A549 (cell line): ENCODE measurements around the gene PCK1. TPM values are rescaled to one million over a fixed set of nuclear protein-coding genes. Genes with fewer than 3 reads are reported as not detected.

Source experiments
- ATAC-seq, 2 experiments: fragments of 200-7000 bp in 1 of 2; fragments of >200 bp in 1 of 2; cut with Nextera tagmentation in 1 of 2; cut with Tn5 transposase in 1 of 2; 3 replicates each; pipeline versions ENCODE4 v1.8.0 to v1.9.1; 2018 to 2020; ENCODE audit warnings: mild to moderate bottlenecking in 1 of 2, moderate library complexity in 1 of 2
- CTCF ChIA-PET: fragments of 300-600 bp; sonication (Branson Sonifier 250); formaldehyde crosslinking; extraction: SDS; loops from one replicate; lab custom pipeline; 2021; ENCODE audit warnings: antibody characterized with exemption, inconsistent platforms; lab: Yijun Ruan, JAX
- POLR2A ChIA-PET: fragments of 350-600 bp; formaldehyde crosslinking; extraction: SDS; loops from one replicate; lab custom pipeline; 2021; ENCODE audit warnings: antibody characterized with exemption, inconsistent platforms; lab: Yijun Ruan, JAX
- DNase-seq, 2 experiments: peaks; one replicate each; pipeline versions ENCODE4 v3.0.0 to v3.0.0-alpha.2; 2011 to 2016; ENCODE audit warnings: low read depth in 1 of 2, low spot score in 1 of 2
- FAIRE-seq: peaks from 2 replicates; lab custom pipeline; 2011; peaks lifted over from hg19 to GRCh38; lab: Jason Lieb, UNC
- H3K27ac ChIP-seq, 2 experiments: fragments of >200 bp; sonication (Bioruptor Twin); formaldehyde crosslinking; 3 replicates each; pipeline ENCODE4 v1.5.1; 2016 to 2017
- H3K4me1 ChIP-seq: fragments of >200 bp; sonication (Bioruptor Twin); formaldehyde crosslinking; 3 replicates; pipeline ENCODE4 v1.6.1; 2016
- H3K4me2 ChIP-seq: fragments of >200 bp; sonication (Bioruptor Twin); formaldehyde crosslinking; 3 replicates; pipeline ENCODE4 v1.6.1; 2016
- H3K4me3 ChIP-seq: fragments of >200 bp; sonication (Bioruptor Twin); formaldehyde crosslinking; 3 replicates; pipeline ENCODE4 v1.5.1; 2016
- H3K9me3 ChIP-seq: fragments of >200 bp; sonication (Bioruptor Twin); formaldehyde crosslinking; 3 replicates; pipeline ENCODE4 v1.6.1; 2016
- BHLHE40 ChIP-seq: IDR thresholded peaks from 2 replicates; pipeline ENCODE4 v1.6.1; 2012; ENCODE audit warnings: low read depth, low read length, inconsistent platforms
- CBX2 ChIP-seq: fragments of 200-600 bp; sonication (generic); IDR thresholded peaks from 2 replicates; pipeline ENCODE4 v1.6.1; 2016; ENCODE audit warnings: low read depth, mild to moderate bottlenecking, borderline replicate concordance
- CHD4 ChIP-seq: fragments of 200-600 bp; sonication (generic); IDR thresholded peaks from 2 replicates; pipeline ENCODE4 v1.6.1; 2016; ENCODE audit warnings: antibody characterized with exemption, mild to moderate bottlenecking, borderline replicate concordance
- E2F6 ChIP-seq: IDR thresholded peaks from 2 replicates; pipeline ENCODE4 v1.6.1; 2012; ENCODE audit warnings: low read depth, borderline replicate concordance
- EHF ChIP-seq: fragments of 250-450 bp; sonication (Bioruptor Pico); IDR thresholded peaks from 2 replicates; pipeline ENCODE4 v1.5.0; 2020; ENCODE audit warnings: mild to moderate bottlenecking
- ESRRA ChIP-seq: fragments of 150-350 bp; IDR thresholded peaks from 2 replicates; pipeline ENCODE4 v1.6.1; 2014; ENCODE audit warnings: mild to moderate bottlenecking, low read length, borderline replicate concordance
- FOSB ChIP-seq: fragments of 250-450 bp; sonication (Bioruptor Pico); IDR thresholded peaks from 2 replicates; pipeline ENCODE4 v1.5.0; 2020; ENCODE audit warnings: mild to moderate bottlenecking, moderate library complexity
- FOSL2 ChIP-seq, 2 experiments: fragments of 450-650 bp in 1 of 2; fragments of >200 bp in 1 of 2; sonication (Bioruptor Twin) in 1 of 2; formaldehyde crosslinking; IDR thresholded peaks; 2 replicates each; pipeline versions ENCODE4 v1.5.0 to v1.6.1; 2016 to 2020; ENCODE audit warnings: mild to moderate bottlenecking in 1 of 2, moderate library complexity in 1 of 2
- FOXS1 ChIP-seq: fragments of 250-450 bp; sonication (Bioruptor Pico); IDR thresholded peaks from 2 replicates; pipeline ENCODE4 v1.5.0; 2020; ENCODE audit warnings: mild to moderate bottlenecking, moderate library complexity
- HOXB13 ChIP-seq: fragments of 250-450 bp; sonication (Bioruptor Pico); IDR thresholded peaks from 2 replicates; pipeline ENCODE4 v1.5.0; 2020; ENCODE audit warnings: low read depth, mild to moderate bottlenecking, moderate library complexity
- HOXB5 ChIP-seq: fragments of 250-450 bp; sonication (Bioruptor Pico); IDR thresholded peaks from 2 replicates; pipeline ENCODE4 v1.5.0; 2020; ENCODE audit warnings: mild to moderate bottlenecking, moderate library complexity
- JUN ChIP-seq, 2 experiments: fragments of >200 bp; sonication (Bioruptor Twin); formaldehyde crosslinking; IDR thresholded peaks; 2 replicates in 1 of 2; 3 replicates in 1 of 2; pipeline ENCODE4 v1.6.1; 2016 to 2017
- KDM1A ChIP-seq: fragments of 200-600 bp; sonication (generic); IDR thresholded peaks from 2 replicates; pipeline ENCODE4 v1.6.1; 2016; ENCODE audit warnings: low read depth, mild to moderate bottlenecking
- KDM5A ChIP-seq: fragments of 200-600 bp; sonication (generic); IDR thresholded peaks from 2 replicates; pipeline ENCODE4 v1.6.1; 2016; ENCODE audit warnings: antibody characterized with exemption, mild to moderate bottlenecking
- MAZ ChIP-seq: fragments of 150-350 bp; IDR thresholded peaks from 2 replicates; pipeline ENCODE4 v1.6.1; 2014; ENCODE audit warnings: antibody characterized with exemption, low read depth, low read length, borderline replicate concordance
- MYC ChIP-seq: IDR thresholded peaks from 2 replicates; pipeline ENCODE4 v1.6.1; 2012; ENCODE audit warnings: mild to moderate bottlenecking, inconsistent platforms, low read length, improper control_type of control experiment, borderline replicate concordance
- NR3C1 ChIP-seq: fragments of >200 bp; sonication (Bioruptor Twin); formaldehyde crosslinking; IDR thresholded peaks from 3 replicates; pipeline ENCODE4 v1.6.1; 2017
- POLR2A ChIP-seq: IDR thresholded peaks from 2 replicates; pipeline ENCODE4 v1.6.1; 2012; ENCODE audit warnings: mild to moderate bottlenecking, low read length
- RAD21 ChIP-seq, 2 experiments: fragments of >200 bp in 1 of 2; sonication (Bioruptor Twin) in 1 of 2; formaldehyde crosslinking in 1 of 2; IDR thresholded peaks in 1 of 2; conservative IDR thresholded peaks in 1 of 2; 2 replicates in 1 of 2; 3 replicates in 1 of 2; pipeline ENCODE4 v1.6.1; 2012 to 2018; ENCODE audit warnings: inconsistent platforms in 1 of 2
- RFX5 ChIP-seq: fragments of 450-650 bp; IDR thresholded peaks from 2 replicates; pipeline ENCODE4 v1.7.1; 2014; ENCODE audit warnings: antibody characterized with exemption, mild to moderate bottlenecking, moderate library complexity
- SMC3 ChIP-seq: fragments of >200 bp; sonication (Bioruptor Twin); formaldehyde crosslinking; IDR thresholded peaks from 3 replicates; pipeline ENCODE4 v1.6.1; 2018; ENCODE audit warnings: inconsistent platforms
- SREBF2 ChIP-seq: fragments of 450-650 bp; IDR thresholded peaks from 2 replicates; pipeline ENCODE4 v1.6.1; 2014; ENCODE audit warnings: mild to moderate bottlenecking, moderate library complexity
- ZC3H11A ChIP-seq: fragments of 450-650 bp; IDR thresholded peaks from 2 replicates; pipeline ENCODE4 v1.6.1; 2014; ENCODE audit warnings: antibody characterized with exemption, mild to moderate bottlenecking
- ZNF302 ChIP-seq: fragments of 250-450 bp; sonication (Bioruptor Pico); IDR thresholded peaks from 2 replicates; pipeline ENCODE4 v1.9.0; 2021; ENCODE audit warnings: inconsistent platforms, mild to moderate bottlenecking, moderate library complexity
- ZSCAN20 ChIP-seq: fragments of 250-450 bp; sonication (Bioruptor Pico); IDR thresholded peaks from 2 replicates; pipeline ENCODE4 v1.8.0; 2022; ENCODE audit warnings: mild to moderate bottlenecking, moderate library complexity
- WGBS: methylation state at CpG from one replicate; pipeline ENCODE4 v1.1.6; 2017; ENCODE audit errors: missing lambda C conversion rate; 5-methylcytosine and 5-hydroxymethylcytosine counted together
- polyA plus RNA-seq, 4 experiments: library from polyadenylated mRNA; depleted of rRNA in 3 of 4; stranded (reverse); fragments of >200 nt; fragmentation: RNase III in 1 of 4; extraction: RNeasy Plus Mini Kit Qiagen cat#74134 plus additional on column Dnase treatment in 1 of 4; gene quantifications; 2 replicates in 3 of 4; 3 replicates in 1 of 4; pipeline ENCODE4 v1.2.3, GENCODE V29; 2011 to 2017
- TF ChIP-seq, protein P1 (sequence below): fragments of 200-600 bp; sonication (generic); IDR thresholded peaks from 2 replicates; pipeline ENCODE4 v1.6.1; 2016; ENCODE audit warnings: antibody characterized with exemption, mild to moderate bottlenecking, moderate library complexity

Gene PCK1
- polyA plus RNA-seq, 2 of the 4 experiments (the other 2 are of a cell fraction) = 0.04 to 0.12 TPM

DNA sequence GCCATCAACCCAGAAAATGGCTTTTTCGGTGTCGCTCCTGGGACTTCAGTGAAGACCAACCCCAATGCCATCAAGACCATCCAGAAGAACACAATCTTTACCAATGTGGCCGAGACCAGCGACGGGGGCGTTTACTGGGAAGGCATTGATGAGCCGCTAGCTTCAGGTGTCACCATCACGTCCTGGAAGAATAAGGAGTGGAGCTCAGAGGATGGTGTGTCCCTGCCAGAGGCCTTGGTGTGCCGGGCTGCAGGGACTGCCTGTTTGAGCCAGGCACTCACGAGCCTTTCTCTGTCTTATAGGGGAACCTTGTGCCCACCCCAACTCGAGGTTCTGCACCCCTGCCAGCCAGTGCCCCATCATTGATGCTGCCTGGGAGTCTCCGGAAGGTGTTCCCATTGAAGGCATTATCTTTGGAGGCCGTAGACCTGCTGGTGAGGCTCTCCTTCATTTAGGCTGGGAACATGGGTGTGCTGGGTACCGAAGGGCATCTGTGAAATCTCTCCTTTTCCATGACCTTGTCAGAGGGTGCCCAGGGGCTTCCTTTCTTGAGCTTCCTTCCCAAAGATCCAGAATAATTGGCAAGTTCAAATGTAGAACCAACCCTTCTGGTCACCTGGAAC is 3.4 kb downstream of the PCK1 start:
- Histone ChIP-seq H3K9me3 (no peaks in the 10 kb centered on the region), H3K4me2 (no peak overlapping the region), H3K27ac (no peak overlapping the region), H3K4me3 (no peak overlapping the region), H3K4me1 (peaks cover 15% of the 10 kb centered on the region)
- DNase-seq (no peak), ATAC-seq (no peak), FAIRE-seq (no peak)
- 42% methylated on average over 14 of the region's 14 CpGs for WGBS
- POLR2A ChIA-PET = no interaction called here
- CTCF ChIA-PET = interaction anchor here (0.7 to 2.2 kb wide), 4 partner anchors 11 to 184 kb away, joined by 3 to 7 read pairs (median 4); no protein-coding TSS in a partner anchor
- no peak for TF ChIP-seq NR3C1
- TF ChIP-seq MAZ = no peak
- TF ChIP-seq E2F6 = no peak
- TF ChIP-seq ZNF302 (CRISPR knock-in tag) = no peak
- no peak for TF ChIP-seq FOSL2 (IDR thresholded peaks at IDR 0.05)
- no peak for TF ChIP-seq FOSL2 (CRISPR knock-in tag; IDR thresholded peaks at IDR 0.05)
- no peak for TF ChIP-seq SREBF2

DNA sequence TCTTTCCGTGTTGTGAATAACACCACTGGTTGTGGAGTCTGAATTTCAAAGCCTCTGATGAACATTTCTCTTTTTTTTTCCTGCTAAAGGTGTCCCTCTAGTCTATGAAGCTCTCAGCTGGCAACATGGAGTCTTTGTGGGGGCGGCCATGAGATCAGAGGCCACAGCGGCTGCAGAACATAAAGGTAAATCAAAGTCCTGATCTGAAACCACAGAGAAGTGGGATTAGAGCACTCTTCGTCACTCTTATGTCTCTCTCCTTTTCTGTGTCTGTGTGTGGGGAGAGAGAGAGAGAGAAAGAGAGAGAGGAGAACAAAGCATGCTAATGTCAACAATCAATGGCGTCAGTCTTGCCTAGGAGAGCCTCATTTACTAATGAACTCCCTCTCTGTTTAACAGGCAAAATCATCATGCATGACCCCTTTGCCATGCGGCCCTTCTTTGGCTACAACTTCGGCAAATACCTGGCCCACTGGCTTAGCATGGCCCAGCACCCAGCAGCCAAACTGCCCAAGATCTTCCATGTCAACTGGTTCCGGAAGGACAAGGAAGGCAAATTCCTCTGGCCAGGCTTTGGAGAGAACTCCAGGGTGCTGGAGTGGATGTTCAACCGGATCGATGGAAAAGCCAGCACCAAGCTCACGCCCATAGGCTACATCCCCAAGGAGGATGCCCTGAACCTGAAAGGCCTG is 4.2 kb downstream of the PCK1 start:
- 60% methylated on average over 11 of the region's 11 CpGs for WGBS
- H3K4me3 ChIP-seq = no peak overlapping the region
- TF ChIP-seq E2F6 (no peak), KDM5A (no peak), MYC (no peak), ZSCAN20 (CRISPR knock-in tag) (no peak), RFX5 (no peak), HOXB13 (CRISPR knock-in tag) (no peak), ZNF302 (CRISPR knock-in tag) (no peak), RAD21 (conservative IDR thresholded peaks at IDR 0.05 in 1 of 2, IDR thresholded peaks at IDR 0.05 in 1 of 2) (no peak), SREBF2 (no peak), BHLHE40 (no peak), ESRRA (no peak), KDM1A (no peak), FOSB (CRISPR knock-in tag) (no peak), POLR2A (no peak), CBX2 (no peak), NR3C1 (no peak)
- POLR2A ChIA-PET = no interaction called here
- DNase-seq (no peak), FAIRE-seq (no peak), ATAC-seq (no peak)
- no peaks in the 10 kb centered on the region for H3K9me3 ChIP-seq
- no peak overlapping the region for H3K27ac ChIP-seq
- no peak overlapping the region for H3K4me2 ChIP-seq
- CTCF ChIA-PET = interaction anchor here (0.7 to 2.2 kb wide), 6 partner anchors 10 to 948 kb away, joined by 3 to 7 read pairs (median 3); no protein-coding TSS in a partner anchor
- peaks cover 11% of the 10 kb centered on the region; the same call in 2 of the 3 replicates for H3K4me1 ChIP-seq

DNA sequence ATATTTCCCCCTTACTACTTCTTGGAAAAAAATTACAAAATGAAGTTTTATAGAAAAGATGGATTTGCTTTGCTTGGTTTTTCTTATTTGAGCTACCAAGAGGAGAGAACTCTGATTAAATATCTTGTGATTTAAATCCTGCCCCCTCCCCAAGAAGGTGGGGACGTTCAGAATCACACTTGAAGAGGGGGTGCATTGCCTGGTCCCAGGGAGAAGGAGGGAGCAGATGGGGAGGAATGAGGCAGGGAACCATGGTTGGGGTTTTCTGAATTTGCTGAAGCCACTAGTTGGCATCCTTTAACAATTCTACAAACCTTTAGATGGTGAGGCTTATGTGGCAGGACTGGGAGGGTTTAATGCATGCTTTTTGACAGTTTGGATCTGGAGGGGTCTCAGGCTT is 5.5 kb downstream of the PCK1 start:
- FAIRE-seq = no peak
- ATAC-seq = no peak
- no peak for TF ChIP-seq CHD4
- no peak for TF ChIP-seq ZC3H11A
- no peak for TF ChIP-seq RFX5
- TF ChIP-seq JUN (IDR thresholded peaks at IDR 0.05) = no peak
- no peak for TF ChIP-seq RAD21 (conservative IDR thresholded peaks at IDR 0.05 in 1 of 2, IDR thresholded peaks at IDR 0.05 in 1 of 2)
- TF ChIP-seq FOXS1 (CRISPR knock-in tag) = no peak
- TF ChIP-seq HOXB5 (CRISPR knock-in tag) = no peak
- TF ChIP-seq, protein P1, sequence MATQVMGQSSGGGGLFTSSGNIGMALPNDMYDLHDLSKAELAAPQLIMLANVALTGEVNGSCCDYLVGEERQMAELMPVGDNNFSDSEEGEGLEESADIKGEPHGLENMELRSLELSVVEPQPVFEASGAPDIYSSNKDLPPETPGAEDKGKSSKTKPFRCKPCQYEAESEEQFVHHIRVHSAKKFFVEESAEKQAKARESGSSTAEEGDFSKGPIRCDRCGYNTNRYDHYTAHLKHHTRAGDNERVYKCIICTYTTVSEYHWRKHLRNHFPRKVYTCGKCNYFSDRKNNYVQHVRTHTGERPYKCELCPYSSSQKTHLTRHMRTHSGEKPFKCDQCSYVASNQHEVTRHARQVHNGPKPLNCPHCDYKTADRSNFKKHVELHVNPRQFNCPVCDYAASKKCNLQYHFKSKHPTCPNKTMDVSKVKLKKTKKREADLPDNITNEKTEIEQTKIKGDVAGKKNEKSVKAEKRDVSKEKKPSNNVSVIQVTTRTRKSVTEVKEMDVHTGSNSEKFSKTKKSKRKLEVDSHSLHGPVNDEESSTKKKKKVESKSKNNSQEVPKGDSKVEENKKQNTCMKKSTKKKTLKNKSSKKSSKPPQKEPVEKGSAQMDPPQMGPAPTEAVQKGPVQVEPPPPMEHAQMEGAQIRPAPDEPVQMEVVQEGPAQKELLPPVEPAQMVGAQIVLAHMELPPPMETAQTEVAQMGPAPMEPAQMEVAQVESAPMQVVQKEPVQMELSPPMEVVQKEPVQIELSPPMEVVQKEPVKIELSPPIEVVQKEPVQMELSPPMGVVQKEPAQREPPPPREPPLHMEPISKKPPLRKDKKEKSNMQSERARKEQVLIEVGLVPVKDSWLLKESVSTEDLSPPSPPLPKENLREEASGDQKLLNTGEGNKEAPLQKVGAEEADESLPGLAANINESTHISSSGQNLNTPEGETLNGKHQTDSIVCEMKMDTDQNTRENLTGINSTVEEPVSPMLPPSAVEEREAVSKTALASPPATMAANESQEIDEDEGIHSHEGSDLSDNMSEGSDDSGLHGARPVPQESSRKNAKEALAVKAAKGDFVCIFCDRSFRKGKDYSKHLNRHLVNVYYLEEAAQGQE = no peak
- TF ChIP-seq SMC3 = no peak
- no peak for TF ChIP-seq EHF
- no peak for TF ChIP-seq BHLHE40
- Histone ChIP-seq H3K4me1 (no peaks in the 10 kb centered on the region), H3K4me2 (no peak overlapping the region), H3K9me3 (no peaks in the 10 kb centered on the region), H3K4me3 (no peak overlapping the region), H3K27ac (no peak overlapping the region)
- 3% methylated on average over 1 of the region's 1 CpG for WGBS
- no peak for DNase-seq
- ChIA-PET POLR2A (no interaction called here), CTCF (interaction anchor here (0.6 to 2.0 kb wide), 6 partner anchors 29 to 527 kb away, joined by 3 to 9 read pairs (median 3); no protein-coding TSS in a partner anchor)
